Measurements from ENCODE around the gene WWOX. TPM values are rescaled to one million over a fixed set of nuclear protein-coding genes. Genes with fewer than 3 reads are reported as not detected.

Gene WWOX
- total RNA-seq, 4 donors from 2014 or later: 21.4 to 55.6 (median 33.2) TPM

GRCh38 chr16:78619811-78620210, 520.4 kb downstream of the WWOX start:
- DNase-seq (ENCODE audit: low spot score) (no peak), ATAC-seq (ENCODE audit: low FRiP score) (no peak)
- TF ChIP-seq CTCF (IDR thresholded peaks at IDR 0.05): no peak

GRCh38 chr16:78620291-78620690, 520.8 kb downstream of the WWOX start:
- no peak for TF ChIP-seq CTCF (IDR thresholded peaks at IDR 0.05)
- ATAC-seq (ENCODE audit: low FRiP score) (no peak), DNase-seq (ENCODE audit: low spot score) (no peak)

- no peak for DNase-seq (ENCODE audit: low spot score)
- no peak for TF ChIP-seq CTCF (IDR thresholded peaks at IDR 0.05)
- ATAC-seq (ENCODE audit: low FRiP score): no peak
Observed at GRCh38 chr16:78623796-78624195, 524.3 kb downstream of the WWOX start.

GRCh38 chr16:78624366-78624765, 524.9 kb downstream of the WWOX start:
- no peak for DNase-seq (ENCODE audit: low spot score)
- TF ChIP-seq CTCF (IDR thresholded peaks at IDR 0.05): no peak
- ATAC-seq (ENCODE audit: low FRiP score): no peak

GRCh38 chr16:78628461-78629045, 529.1 kb downstream of the WWOX start:
- TF ChIP-seq CTCF (IDR thresholded peaks at IDR 0.05): no peak
- ATAC-seq (ENCODE audit: low FRiP score) (no peak), DNase-seq (ENCODE audit: low spot score) (no peak)

GRCh38 chr16:78629173-78629572, 529.7 kb downstream of the WWOX start:
- TF ChIP-seq CTCF (IDR thresholded peaks at IDR 0.05): no peak
- DNase-seq (ENCODE audit: low spot score) (no peak), ATAC-seq (ENCODE audit: low FRiP score) (no peak)

- no peak for TF ChIP-seq CTCF (IDR thresholded peaks at IDR 0.05)
- DNase-seq (ENCODE audit: low spot score) (no peak), ATAC-seq (ENCODE audit: low FRiP score) (no peak)
Observed at GRCh38 chr16:78630102-78630501, 530.6 kb downstream of the WWOX start.
